WERI-Rb-1 (cell line): ENCODE results near the gene SH3RF2.

Experiments
- DNase-seq: peaks from one replicate; pipeline ENCODE4 v3.0.0-alpha.2; 2020
- H3K27ac ChIP-seq: fragments of 250-450 bp; sonication (Bioruptor Pico); 2 replicates; pipeline ENCODE4 v1.5.1; 2020; ENCODE audit warnings: mild to moderate bottlenecking, moderate library complexity
- H3K27me3 ChIP-seq: fragments of 250-450 bp; sonication (Bioruptor Pico); 2 replicates; pipeline ENCODE4 v1.5.1; 2021; ENCODE audit warnings: mild to moderate bottlenecking, low read depth, moderate library complexity; ENCODE audit not compliant: insufficient read depth, severe bottlenecking
- H3K36me3 ChIP-seq: fragments of 250-450 bp; sonication (Bioruptor Pico); 2 replicates; pipeline ENCODE4 v1.5.1; 2020; ENCODE audit warnings: mild to moderate bottlenecking, moderate library complexity
- H3K4me3 ChIP-seq: 2 replicates; pipeline ENCODE4 v1.5.1; 2011; ENCODE audit warnings: low read depth, mild to moderate bottlenecking, control low read depth, low read length
- H3K9me3 ChIP-seq: fragments of 250-450 bp; sonication (Bioruptor Pico); 2 replicates; pipeline ENCODE4 v1.5.1; 2021; ENCODE audit warnings: mild to moderate bottlenecking, moderate library complexity; ENCODE audit not compliant: severe bottlenecking
- CTCF ChIP-seq: IDR thresholded peaks from 2 replicates; pipeline ENCODE4 v1.5.1; 2011; ENCODE audit warnings: low read depth, mild to moderate bottlenecking, control low read depth, inconsistent platforms, low read length

SH3RF2 gene

GRCh38 chr5:145975001-145975360, 38.6 kb downstream of the SH3RF2 start:
- no peak for TF ChIP-seq CTCF
- H3K27ac ChIP-seq: no peak overlapping the region
- H3K36me3 ChIP-seq: no peaks in the 10 kb centered on the region
- no peaks in the 10 kb centered on the region for H3K27me3 ChIP-seq
- no peak for DNase-seq
- no peaks in the 10 kb centered on the region for H3K9me3 ChIP-seq
- no peak overlapping the region for H3K4me3 ChIP-seq

GRCh38 chr5:145975361-145976066, 39.1 kb downstream of the SH3RF2 start:
- TF ChIP-seq CTCF: no peak
- Histone ChIP-seq H3K4me3 (no peak overlapping the region), H3K36me3 (no peaks in the 10 kb centered on the region), H3K27ac (no peak overlapping the region), H3K27me3 (no peaks in the 10 kb centered on the region), H3K9me3 (no peaks in the 10 kb centered on the region)
- DNase-seq: no peak

GRCh38 chr5:145976431-145977155, 40.2 kb downstream of the SH3RF2 start:
- Histone ChIP-seq H3K27ac (no peak overlapping the region), H3K9me3 (no peaks in the 10 kb centered on the region), H3K4me3 (no peak overlapping the region), H3K36me3 (no peaks in the 10 kb centered on the region), H3K27me3 (no peaks in the 10 kb centered on the region)
- TF ChIP-seq CTCF: no peak
- DNase-seq: no peak

GRCh38 chr5:145978171-145978570, 41.8 kb downstream of the SH3RF2 start:
- H3K36me3 ChIP-seq: no peaks in the 10 kb centered on the region
- no peak overlapping the region for H3K27ac ChIP-seq
- no peaks in the 10 kb centered on the region for H3K9me3 ChIP-seq
- no peak overlapping the region for H3K4me3 ChIP-seq
- no peak for TF ChIP-seq CTCF
- DNase-seq: no peak
- H3K27me3 ChIP-seq: no peaks in the 10 kb centered on the region

GRCh38 chr5:145978708-145979107, 42.3 kb downstream of the SH3RF2 start:
- Histone ChIP-seq H3K27ac (no peak overlapping the region), H3K9me3 (no peaks in the 10 kb centered on the region), H3K36me3 (no peaks in the 10 kb centered on the region), H3K27me3 (no peaks in the 10 kb centered on the region), H3K4me3 (no peak overlapping the region)
- DNase-seq: no peak
- no peak for TF ChIP-seq CTCF
